Epithelial cell of esophagus (primary cell): ENCODE data around the gene DNAH6.
A peak's percentile ranks its signal among the peaks of the same experiment; 100 is the strongest.

Experiments used
- DNase-seq: peaks from one replicate; pipeline ENCODE4 v3.0.0; 2010; ENCODE audit warnings: low read depth
- H3K4me3 ChIP-seq: 2 replicates; pipeline ENCODE4 v1.5.1; 2011; ENCODE audit warnings: mild to moderate bottlenecking, low read length, control low read depth
- TF ChIP-seq, protein P1 (sequence below): IDR thresholded peaks from 2 replicates; pipeline ENCODE4 v1.5.1; 2011; ENCODE audit warnings: low read depth, mild to moderate bottlenecking, low read length, control low read depth, inconsistent platforms; ENCODE audit not compliant: insufficient read depth; ENCODE audit errors: missing control alignments

DNAH6 gene

DNA sequence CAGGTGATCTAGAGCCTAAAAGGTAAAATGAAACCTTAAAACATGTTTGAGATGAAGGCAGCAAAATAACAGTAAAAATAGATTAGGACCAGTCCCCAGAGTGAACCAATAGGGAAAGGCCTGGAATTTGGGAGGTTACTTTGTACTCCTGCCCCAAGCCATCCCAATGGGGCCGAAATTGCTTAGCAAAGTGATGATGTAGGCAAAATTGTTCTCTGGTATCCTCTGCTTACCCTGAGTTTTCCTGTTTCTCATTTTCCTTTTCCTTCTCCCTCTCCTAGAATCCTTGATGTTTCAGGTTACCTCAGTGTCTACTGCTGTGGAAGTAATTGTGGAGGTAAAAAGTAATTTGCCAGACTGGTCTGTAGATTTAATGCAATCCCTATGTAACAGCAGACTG is 271.7 kb downstream of the DNAH6 start:
- TF ChIP-seq, protein P1, sequence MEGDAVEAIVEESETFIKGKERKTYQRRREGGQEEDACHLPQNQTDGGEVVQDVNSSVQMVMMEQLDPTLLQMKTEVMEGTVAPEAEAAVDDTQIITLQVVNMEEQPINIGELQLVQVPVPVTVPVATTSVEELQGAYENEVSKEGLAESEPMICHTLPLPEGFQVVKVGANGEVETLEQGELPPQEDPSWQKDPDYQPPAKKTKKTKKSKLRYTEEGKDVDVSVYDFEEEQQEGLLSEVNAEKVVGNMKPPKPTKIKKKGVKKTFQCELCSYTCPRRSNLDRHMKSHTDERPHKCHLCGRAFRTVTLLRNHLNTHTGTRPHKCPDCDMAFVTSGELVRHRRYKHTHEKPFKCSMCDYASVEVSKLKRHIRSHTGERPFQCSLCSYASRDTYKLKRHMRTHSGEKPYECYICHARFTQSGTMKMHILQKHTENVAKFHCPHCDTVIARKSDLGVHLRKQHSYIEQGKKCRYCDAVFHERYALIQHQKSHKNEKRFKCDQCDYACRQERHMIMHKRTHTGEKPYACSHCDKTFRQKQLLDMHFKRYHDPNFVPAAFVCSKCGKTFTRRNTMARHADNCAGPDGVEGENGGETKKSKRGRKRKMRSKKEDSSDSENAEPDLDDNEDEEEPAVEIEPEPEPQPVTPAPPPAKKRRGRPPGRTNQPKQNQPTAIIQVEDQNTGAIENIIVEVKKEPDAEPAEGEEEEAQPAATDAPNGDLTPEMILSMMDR = no peak
- H3K4me3 ChIP-seq = no peak overlapping the region
- DNase-seq = no peak

DNA sequence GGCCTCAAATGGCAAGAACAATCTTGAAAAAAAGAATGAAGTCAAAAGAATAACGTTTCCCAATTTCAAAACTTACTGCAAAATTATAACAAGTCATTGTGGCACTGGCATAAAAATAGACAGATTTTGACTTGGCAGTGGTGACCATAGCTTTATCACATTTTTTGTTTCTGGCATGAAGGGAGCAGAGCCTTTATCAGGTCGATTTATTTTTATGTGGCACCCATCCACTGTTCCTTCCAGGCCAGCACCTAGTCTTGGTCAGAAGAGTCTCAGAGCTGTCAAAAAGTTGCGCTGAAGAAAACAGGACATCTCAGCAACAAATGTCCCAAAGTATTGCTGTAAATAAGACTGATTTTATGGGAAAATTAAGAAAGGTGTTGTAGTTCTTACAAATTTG is 272.2 kb downstream of the DNAH6 start:
- H3K4me3 ChIP-seq = no peak overlapping the region
- DNase-seq = no peak
- TF ChIP-seq, protein P1 = no peak

DNA sequence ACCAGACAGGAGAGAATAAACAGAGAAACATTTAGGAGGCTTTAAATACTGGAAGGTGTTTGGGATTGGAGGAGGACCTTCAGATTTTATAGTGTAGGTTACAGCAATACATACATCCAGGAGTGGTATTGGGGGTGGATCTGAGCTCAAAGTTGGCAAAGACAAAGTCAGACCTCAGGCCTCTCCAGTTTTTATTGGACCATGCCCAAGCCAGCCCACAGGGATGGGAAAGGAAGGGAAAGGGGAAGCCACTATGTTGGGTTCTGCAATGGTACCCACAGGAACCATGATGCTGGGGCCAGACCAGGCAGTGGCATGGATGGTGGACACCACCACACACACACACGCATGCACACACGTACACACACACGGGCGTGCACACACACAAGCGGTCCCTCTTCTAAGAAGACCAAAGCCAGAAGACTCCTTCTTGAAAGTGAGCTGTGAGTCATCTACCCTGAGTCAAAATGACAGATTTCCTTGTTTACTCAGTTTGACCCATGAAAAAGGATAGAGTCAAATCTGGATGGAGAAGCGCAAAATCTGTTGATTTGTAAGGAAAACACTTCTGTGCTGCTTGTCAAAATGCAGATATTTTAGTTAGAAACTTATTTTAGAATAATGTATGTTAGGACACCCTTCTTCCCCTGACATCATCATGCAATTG is 276.7 kb downstream of the DNAH6 start:
- no peak overlapping the region for H3K4me3 ChIP-seq
- peak; percentile 50 for DNase-seq
- TF ChIP-seq, protein P1 = no peak

DNA sequence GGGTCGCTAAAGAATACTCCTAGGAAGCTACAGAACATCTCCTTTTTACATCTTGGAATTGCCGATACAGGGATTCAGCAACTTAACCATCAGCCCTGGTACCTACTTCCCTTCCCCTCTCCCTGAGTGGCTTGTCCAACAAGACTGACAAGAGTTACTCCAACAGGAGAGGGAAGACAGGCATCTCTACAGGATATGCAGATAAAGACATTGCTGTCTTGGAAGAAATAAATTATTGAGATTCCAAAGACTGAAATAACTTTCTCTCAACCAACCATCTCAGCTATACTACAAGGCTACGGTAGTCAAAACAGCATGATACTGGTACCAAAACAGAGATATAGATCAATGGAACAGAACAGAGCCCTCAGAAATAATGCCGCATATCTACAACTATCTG is 277.3 kb downstream of the DNAH6 start:
- DNase-seq = no peak
- TF ChIP-seq, protein P1 = no peak
- no peak overlapping the region for H3K4me3 ChIP-seq

DNA sequence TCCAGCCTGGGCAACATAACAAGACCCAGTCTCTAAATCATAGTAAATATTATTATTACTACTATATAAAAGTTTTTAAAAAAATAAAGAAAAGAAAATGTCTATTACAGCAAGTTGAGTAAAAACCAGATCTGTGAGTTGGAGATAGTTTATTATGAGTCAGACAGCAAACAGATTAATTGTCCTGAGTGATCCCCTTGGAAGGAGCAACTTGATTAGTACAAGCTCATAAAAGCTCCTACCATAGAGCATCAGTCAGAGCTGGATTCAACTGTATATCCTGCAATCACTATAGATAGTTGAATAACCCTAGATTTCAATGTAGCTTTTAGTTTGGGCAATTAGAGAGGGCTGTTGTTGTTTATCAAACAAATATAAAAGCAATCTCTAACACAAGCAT is 280.5 kb downstream of the DNAH6 start:
- H3K4me3 ChIP-seq = no peak overlapping the region
- TF ChIP-seq, protein P1 = no peak
- DNase-seq = peak; percentile 21

DNA sequence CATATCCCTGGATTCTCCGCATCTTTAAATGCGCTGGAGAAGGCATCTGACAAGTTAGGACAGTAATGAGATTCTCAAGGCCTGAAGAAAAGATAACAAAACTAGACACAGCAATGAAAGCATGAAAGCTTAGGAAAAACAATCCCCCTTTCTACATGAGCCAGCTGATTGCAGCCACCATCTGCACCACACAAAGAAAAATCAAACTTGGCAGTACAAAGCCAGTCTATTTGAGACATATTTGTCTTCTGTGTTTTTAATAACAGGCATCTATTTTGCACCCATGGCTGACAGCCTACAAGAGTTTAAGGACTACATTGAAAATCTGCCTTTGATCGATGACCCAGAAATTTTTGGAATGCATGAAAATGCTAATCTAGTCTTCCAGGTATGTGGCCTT is 281.0 kb downstream of the DNAH6 start:
- TF ChIP-seq, protein P1 = no peak
- no peak overlapping the region for H3K4me3 ChIP-seq
- no peak for DNase-seq

DNA sequence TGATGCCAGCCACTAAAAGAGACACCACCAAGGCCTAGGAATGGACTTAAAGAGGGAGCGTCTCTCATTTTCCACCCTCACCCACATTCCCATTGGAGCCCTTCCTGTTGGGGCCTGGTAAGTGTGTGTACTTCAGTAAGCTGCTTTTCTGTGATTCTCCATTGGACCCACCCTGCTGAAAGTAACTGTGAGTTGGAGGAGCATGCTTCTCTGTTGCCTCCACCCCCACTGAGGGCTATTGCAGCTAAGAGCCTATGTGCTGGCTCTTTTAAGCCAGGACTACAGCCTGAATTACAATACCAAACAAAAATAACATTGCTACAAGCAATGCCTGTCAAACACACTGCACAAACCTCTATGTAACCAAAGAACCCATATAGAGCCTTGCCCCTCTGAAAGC is 283.5 kb downstream of the DNAH6 start:
- DNase-seq = no peak

More for the DNA sequence above, 283.5 kb downstream of the DNAH6 start:
- no peak overlapping the region for H3K4me3 ChIP-seq
- TF ChIP-seq, protein P1 = no peak
